PFSK-1 (cell line): ENCODE data around the gene RNU5D-1.

Source experiments
- FOXP2 ChIP-seq: optimal IDR thresholded peaks from 2 replicates; pipeline ENCODE3; 2011; ENCODE audit warnings: borderline replicate concordance, control low read depth, inconsistent platforms; ENCODE audit not compliant: insufficient read depth; ENCODE audit errors: extremely low read length, extremely low read depth
- POLR2AphosphoS5 ChIP-seq: IDR thresholded peaks from 2 replicates; pipeline ENCODE4 v1.6.1; 2012; ENCODE audit warnings: low read depth, mild to moderate bottlenecking, control low read depth, low read length, moderate library complexity
- SIN3A ChIP-seq: IDR thresholded peaks from 2 replicates; pipeline ENCODE4 v1.6.1; 2012; ENCODE audit warnings: mild to moderate bottlenecking, low read length, moderate library complexity, borderline replicate concordance; ENCODE audit not compliant: insufficient read depth
- TAF1 ChIP-seq: IDR thresholded peaks from 2 replicates; pipeline ENCODE4 v1.6.1; 2012; ENCODE audit warnings: low read length, control low read depth, borderline replicate concordance; ENCODE audit not compliant: insufficient read depth
- TF ChIP-seq, protein P1 (sequence below), 2 experiments: IDR thresholded peaks; 2 replicates each; pipeline versions ENCODE4 v1.6.1 to v1.8.0; 2011 to 2012; ENCODE audit warnings: low read depth in 2 of 2, low read length in 2 of 2, control low read depth in 1 of 2, inconsistent platforms in 1 of 2, mild to moderate bottlenecking in 1 of 2, moderate library complexity in 1 of 2; ENCODE audit not compliant: insufficient read depth in 1 of 2

RNU5D-1 gene

DNA sequence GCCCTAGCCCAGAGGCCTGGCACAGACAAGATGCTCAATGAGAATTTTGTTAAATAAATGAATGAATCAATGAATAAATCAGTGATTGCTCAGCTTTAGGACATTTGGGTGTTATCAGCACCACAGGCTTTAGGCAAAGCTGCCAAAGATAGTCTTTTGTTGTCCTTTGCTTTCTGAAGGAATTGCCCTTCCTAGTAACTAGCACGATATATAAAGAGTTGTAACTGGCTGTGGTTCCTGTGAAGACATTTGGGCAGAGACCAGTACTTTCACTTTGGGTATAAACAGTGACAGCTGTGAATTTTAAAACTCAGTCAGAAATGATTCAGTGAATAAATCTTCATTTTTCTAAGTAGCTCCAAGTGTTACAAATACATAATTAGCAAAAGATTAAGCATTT lies 13.3 kb downstream of the RNU5D-1 start:
- no peak for TF ChIP-seq TAF1
- TF ChIP-seq, protein P1, sequence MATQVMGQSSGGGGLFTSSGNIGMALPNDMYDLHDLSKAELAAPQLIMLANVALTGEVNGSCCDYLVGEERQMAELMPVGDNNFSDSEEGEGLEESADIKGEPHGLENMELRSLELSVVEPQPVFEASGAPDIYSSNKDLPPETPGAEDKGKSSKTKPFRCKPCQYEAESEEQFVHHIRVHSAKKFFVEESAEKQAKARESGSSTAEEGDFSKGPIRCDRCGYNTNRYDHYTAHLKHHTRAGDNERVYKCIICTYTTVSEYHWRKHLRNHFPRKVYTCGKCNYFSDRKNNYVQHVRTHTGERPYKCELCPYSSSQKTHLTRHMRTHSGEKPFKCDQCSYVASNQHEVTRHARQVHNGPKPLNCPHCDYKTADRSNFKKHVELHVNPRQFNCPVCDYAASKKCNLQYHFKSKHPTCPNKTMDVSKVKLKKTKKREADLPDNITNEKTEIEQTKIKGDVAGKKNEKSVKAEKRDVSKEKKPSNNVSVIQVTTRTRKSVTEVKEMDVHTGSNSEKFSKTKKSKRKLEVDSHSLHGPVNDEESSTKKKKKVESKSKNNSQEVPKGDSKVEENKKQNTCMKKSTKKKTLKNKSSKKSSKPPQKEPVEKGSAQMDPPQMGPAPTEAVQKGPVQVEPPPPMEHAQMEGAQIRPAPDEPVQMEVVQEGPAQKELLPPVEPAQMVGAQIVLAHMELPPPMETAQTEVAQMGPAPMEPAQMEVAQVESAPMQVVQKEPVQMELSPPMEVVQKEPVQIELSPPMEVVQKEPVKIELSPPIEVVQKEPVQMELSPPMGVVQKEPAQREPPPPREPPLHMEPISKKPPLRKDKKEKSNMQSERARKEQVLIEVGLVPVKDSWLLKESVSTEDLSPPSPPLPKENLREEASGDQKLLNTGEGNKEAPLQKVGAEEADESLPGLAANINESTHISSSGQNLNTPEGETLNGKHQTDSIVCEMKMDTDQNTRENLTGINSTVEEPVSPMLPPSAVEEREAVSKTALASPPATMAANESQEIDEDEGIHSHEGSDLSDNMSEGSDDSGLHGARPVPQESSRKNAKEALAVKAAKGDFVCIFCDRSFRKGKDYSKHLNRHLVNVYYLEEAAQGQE (IDR thresholded peaks at IDR 0.05; ENCODE audit: insufficient read depth in 1 of 2, low read depth in 2 of 2, low read length in 2 of 2) = no peak
- TF ChIP-seq SIN3A = no peak
- TF ChIP-seq POLR2AphosphoS5 = no peak
- no peak for TF ChIP-seq FOXP2

DNA sequence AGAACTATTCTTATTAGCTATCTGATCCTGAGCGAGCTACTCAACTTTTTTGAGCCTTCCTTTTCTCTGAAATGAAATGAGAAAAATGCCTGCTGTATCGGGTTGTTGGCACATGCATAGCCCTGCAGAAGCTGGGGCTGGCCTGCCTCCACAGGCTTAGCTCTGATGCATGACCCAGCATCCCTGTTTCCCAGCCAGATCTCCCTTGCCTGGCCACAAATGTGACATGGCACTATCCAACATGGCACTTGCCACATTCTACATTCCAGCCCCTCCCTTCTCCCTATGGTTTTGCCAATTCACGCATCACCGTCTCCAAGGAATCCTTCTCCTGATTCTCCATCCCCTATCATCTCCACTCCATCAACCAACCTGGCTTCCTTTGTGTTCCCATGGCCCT lies 13.8 kb downstream of the RNU5D-1 start:
- TF ChIP-seq SIN3A (no peak), TAF1 (no peak), FOXP2 (no peak), POLR2AphosphoS5 (no peak)
- TF ChIP-seq, protein P1 (IDR thresholded peaks at IDR 0.05; ENCODE audit: insufficient read depth in 1 of 2, low read depth in 2 of 2, low read length in 2 of 2) = no peak

DNA sequence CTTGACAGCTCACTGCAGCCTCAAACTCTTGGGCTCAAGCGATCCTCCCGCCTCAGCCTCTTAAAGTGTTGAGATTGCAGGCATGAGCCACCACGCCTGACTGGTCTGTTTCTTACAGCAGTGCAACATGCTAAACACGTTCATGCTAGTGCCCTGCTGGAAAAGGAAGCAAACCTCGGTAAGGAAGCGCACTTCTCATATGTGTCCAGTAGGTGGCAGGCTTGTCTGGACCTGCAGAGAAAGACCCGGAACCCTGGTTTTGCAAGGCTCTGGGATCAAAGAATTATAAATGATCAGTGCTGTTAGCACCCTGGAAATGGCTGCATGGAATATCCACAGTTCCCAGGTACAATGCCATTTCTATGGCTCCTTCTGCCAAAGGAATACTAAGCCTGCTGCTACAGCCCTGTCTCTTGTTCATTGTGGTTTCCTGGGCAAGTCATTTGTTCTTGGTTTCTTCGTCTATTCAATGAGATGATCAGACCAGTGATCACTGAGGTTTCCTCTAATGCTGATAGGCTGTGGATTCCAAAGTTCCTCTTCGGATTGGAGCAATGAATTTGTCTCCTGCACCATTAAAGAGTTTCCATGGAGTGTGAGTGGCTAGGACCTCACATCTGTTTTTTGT lies 15.9 kb downstream of the RNU5D-1 start:
- TF ChIP-seq TAF1 (no peak), SIN3A (no peak), POLR2AphosphoS5 (no peak), FOXP2 (no peak)
- TF ChIP-seq, protein P1 (IDR thresholded peaks at IDR 0.05; ENCODE audit: insufficient read depth in 1 of 2, low read depth in 2 of 2, low read length in 2 of 2) = no peak

- TF ChIP-seq POLR2AphosphoS5 = no peak
These were observed 16.4 kb downstream of the RNU5D-1 start for GRCh38 chr1:44714532-44714931.

GRCh38 chr1:44713321-44713781 lies 17.6 kb downstream of the RNU5D-1 start:
- TF ChIP-seq, protein P1 (IDR thresholded peaks at IDR 0.05; ENCODE audit: insufficient read depth in 1 of 2, low read depth in 2 of 2, low read length in 2 of 2) = no peak
- no peak for TF ChIP-seq TAF1
- no peak for TF ChIP-seq FOXP2
- no peak for TF ChIP-seq POLR2AphosphoS5
- TF ChIP-seq SIN3A = no peak
